ENCODE data around the gene CADPS2. TPM values are rescaled to one million over a fixed set of nuclear protein-coding genes. Genes with fewer than 3 reads are reported as not detected.

The CADPS2 gene
- total RNA-seq, 1 donor from 2014 or later: 8.8 TPM

DNA sequence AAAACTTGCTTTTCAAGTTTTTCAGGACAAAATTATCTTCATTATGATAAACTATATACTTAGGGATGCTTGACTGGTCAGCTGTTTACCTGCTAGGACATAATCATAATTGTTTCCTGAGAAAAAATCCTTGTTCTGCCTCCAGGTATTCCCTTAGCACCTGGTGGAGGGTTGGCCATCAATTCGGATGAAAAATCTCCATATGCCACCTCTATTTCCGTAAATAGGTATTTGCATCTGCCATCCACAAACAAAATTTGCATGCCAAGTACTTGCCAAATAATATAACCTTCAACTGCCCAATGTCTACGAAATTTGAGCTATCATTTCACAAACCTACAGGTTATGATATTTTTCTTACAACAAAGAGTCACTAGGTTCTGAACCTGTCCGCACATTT, 313.6 kb downstream of the CADPS2 start:
- TF ChIP-seq, protein P1, sequence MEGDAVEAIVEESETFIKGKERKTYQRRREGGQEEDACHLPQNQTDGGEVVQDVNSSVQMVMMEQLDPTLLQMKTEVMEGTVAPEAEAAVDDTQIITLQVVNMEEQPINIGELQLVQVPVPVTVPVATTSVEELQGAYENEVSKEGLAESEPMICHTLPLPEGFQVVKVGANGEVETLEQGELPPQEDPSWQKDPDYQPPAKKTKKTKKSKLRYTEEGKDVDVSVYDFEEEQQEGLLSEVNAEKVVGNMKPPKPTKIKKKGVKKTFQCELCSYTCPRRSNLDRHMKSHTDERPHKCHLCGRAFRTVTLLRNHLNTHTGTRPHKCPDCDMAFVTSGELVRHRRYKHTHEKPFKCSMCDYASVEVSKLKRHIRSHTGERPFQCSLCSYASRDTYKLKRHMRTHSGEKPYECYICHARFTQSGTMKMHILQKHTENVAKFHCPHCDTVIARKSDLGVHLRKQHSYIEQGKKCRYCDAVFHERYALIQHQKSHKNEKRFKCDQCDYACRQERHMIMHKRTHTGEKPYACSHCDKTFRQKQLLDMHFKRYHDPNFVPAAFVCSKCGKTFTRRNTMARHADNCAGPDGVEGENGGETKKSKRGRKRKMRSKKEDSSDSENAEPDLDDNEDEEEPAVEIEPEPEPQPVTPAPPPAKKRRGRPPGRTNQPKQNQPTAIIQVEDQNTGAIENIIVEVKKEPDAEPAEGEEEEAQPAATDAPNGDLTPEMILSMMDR (IDR thresholded peaks at IDR 0.05; ENCODE audit: insufficient read depth, low read length, poor library complexity, severe bottlenecking): no peak
- DNase-seq (ENCODE audit: low read depth): no peak
- Histone ChIP-seq H3K4me3 (ENCODE audit: low read depth, low read length) (no peak overlapping the region), H3K36me3 (ENCODE audit: control insufficient read depth, insufficient read depth, low read length) (no peaks in the 10 kb centered on the region), H3K27me3 (ENCODE audit: control insufficient read depth, insufficient read depth, low read length) (no peaks in the 10 kb centered on the region)

DNA sequence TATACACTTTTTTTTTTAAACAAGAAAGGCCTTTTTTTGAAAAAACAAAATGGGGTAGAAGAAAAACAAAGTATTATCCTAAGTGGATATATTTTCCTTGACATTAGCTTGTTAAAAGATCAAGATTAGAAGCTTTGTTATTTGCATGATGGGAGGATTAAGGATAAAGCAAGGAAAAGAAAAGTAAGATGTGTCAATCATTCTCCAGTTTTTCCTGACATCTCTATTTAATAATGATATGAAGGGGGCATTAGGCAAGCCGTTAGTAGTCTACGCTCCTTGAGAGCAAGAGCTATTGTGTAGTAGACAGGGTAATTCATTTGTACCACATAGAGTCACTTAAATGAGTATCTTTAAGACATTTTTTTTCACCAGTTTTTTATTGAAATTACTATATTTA, 324.9 kb downstream of the CADPS2 start:
- TF ChIP-seq, protein P1 (IDR thresholded peaks at IDR 0.05; ENCODE audit: insufficient read depth, low read length, poor library complexity, severe bottlenecking): no peak
- H3K4me3 ChIP-seq (ENCODE audit: low read depth, low read length): no peak overlapping the region
- H3K36me3 ChIP-seq (ENCODE audit: control insufficient read depth, insufficient read depth, low read length): no peaks in the 10 kb centered on the region
- DNase-seq (ENCODE audit: low read depth): no peak
- no peaks in the 10 kb centered on the region for H3K27me3 ChIP-seq (ENCODE audit: control insufficient read depth, insufficient read depth, low read length)

DNA sequence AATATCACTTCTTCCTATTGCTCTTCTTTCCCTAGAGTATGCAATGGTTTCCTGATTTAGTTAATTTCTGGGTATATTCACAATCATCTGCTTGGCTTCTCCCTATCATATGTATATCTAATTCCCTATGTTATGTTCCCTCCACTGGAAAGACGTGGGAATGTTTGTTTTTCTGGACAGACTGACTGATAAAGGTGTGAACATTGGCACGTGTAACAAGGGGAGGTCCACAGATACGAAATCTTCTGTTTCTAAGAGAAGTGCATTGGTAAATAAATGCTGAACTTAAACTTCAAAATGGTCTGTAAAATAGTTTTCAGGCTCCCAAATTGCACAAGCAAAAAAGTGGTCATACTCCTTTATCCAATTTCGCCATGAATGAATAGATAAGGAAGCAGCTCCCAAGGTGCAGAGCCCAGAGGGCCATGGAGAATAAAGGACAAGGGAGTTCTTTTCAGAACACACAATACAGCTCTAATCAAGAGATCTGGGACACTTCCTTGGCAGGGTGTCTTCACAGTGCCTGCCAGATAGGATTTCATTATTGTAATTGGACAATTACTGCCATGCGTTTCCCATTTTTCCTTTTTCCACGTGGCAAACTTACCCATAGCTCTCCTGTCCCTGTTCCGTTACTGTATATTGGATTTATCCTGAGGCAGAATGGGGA, 329.3 kb downstream of the CADPS2 start:
- H3K4me3 ChIP-seq (ENCODE audit: low read depth, low read length): no peak overlapping the region
- TF ChIP-seq, protein P1 (IDR thresholded peaks at IDR 0.05; ENCODE audit: insufficient read depth, low read length, poor library complexity, severe bottlenecking): no peak
- no peaks in the 10 kb centered on the region for H3K36me3 ChIP-seq (ENCODE audit: control insufficient read depth, insufficient read depth, low read length)
- H3K27me3 ChIP-seq (ENCODE audit: control insufficient read depth, insufficient read depth, low read length): no peaks in the 10 kb centered on the region
- no peak for DNase-seq (ENCODE audit: low read depth)

DNA sequence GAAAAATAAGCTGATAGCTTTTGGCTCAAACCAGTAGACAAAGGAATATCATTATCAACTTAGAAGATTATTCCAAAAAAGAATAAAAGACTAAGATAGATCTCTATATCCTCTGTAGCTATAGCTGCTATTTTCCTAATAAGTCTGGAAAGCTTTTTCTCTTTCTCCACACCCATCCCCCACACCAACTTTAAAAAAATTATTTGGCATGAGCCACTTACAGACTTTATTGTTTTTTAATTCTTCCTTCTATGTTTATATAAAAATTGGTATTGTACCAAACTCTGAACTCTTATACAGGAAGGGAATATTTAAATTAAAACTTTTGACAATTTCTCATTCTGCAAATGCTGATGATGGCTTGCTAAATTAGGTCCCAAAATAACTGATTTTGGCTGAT, 330.0 kb downstream of the CADPS2 start:
- H3K27me3 ChIP-seq (ENCODE audit: control insufficient read depth, insufficient read depth, low read length): no peaks in the 10 kb centered on the region
- TF ChIP-seq, protein P1 (IDR thresholded peaks at IDR 0.05; ENCODE audit: insufficient read depth, low read length, poor library complexity, severe bottlenecking): no peak

DNA sequence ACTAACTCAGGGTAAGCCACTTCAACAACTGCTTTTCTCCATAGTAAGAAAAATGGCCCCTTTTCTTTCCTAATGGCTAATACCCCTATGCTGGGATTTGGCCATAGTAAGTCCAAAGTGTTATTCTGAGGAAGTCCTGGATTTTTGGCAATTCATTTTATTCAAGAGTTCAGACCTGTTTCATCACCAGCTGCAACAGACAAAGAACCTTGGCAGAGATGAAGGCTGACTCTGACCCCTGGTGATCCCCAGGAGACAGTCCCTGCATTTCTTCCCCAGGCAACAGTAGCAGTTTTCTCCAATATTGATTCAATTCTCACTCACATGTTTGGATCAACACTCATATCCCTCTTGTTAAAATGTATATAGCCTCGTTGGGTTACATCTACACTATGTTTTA, 332.5 kb downstream of the CADPS2 start:
- Histone ChIP-seq H3K4me3 (ENCODE audit: low read depth, low read length) (no peak overlapping the region), H3K27me3 (ENCODE audit: control insufficient read depth, insufficient read depth, low read length) (no peaks in the 10 kb centered on the region), H3K36me3 (ENCODE audit: control insufficient read depth, insufficient read depth, low read length) (no peaks in the 10 kb centered on the region)
- TF ChIP-seq, protein P1 (IDR thresholded peaks at IDR 0.05; ENCODE audit: insufficient read depth, low read length, poor library complexity, severe bottlenecking): no peak
- no peak for DNase-seq (ENCODE audit: low read depth)

More for the DNA sequence above, 330.0 kb downstream of the CADPS2 start:
- DNase-seq (ENCODE audit: low read depth): no peak
- no peaks in the 10 kb centered on the region for H3K36me3 ChIP-seq (ENCODE audit: control insufficient read depth, insufficient read depth, low read length)
- H3K4me3 ChIP-seq (ENCODE audit: low read depth, low read length): no peak overlapping the region

DNA sequence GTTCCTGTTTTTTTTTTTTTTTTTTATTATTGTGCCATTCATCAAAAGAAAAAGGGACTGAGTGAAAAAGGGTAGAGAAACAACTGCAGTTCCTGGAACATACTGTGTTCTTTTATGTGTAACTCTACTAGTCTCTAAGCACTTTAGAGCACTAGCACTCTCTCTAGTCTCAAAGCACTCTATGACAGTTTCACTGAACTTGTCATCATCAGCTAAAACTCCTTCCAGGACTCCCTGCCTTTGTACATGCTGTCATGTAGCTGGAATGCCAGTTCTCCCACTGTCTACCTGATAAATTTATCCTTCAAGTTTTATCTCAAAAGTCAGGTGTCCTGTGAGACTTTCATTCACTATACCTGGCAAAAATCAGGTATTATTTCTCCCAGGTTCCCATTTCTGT, 333.5 kb downstream of the CADPS2 start:
- DNase-seq (ENCODE audit: low read depth): no peak
- Histone ChIP-seq H3K4me3 (ENCODE audit: low read depth, low read length) (no peak overlapping the region), H3K27me3 (ENCODE audit: control insufficient read depth, insufficient read depth, low read length) (no peaks in the 10 kb centered on the region), H3K36me3 (ENCODE audit: control insufficient read depth, insufficient read depth, low read length) (no peaks in the 10 kb centered on the region)
- TF ChIP-seq, protein P1 (IDR thresholded peaks at IDR 0.05; ENCODE audit: insufficient read depth, low read length, poor library complexity, severe bottlenecking): no peak
